ENCODE measurements around the gene SMIM33. TPM values are rescaled to one million over a fixed set of nuclear protein-coding genes. Genes with fewer than 3 reads are reported as not detected.
"Not testable (repeated sequence)": the region's sequence is repeated elsewhere in the genome, so short reads cannot be mapped to it uniquely, and the experiment has no call there.

Gene SMIM33
- total RNA-seq, 1 donor from 2014 or later: not detected

- no peaks in the 10 kb centered on the region for H3K27me3 ChIP-seq (ENCODE audit: control insufficient read depth in 3 of 3, insufficient read depth in 3 of 3, low read length in 3 of 3)
- no peak overlapping the region for H3K4me3 ChIP-seq (ENCODE audit: low read length in 3 of 3)
- peaks cover 0 to 3% (median 3%) of the 10 kb centered on the region in 3 donors for H3K4me1 ChIP-seq (ENCODE audit: control insufficient read depth in 3 of 3, insufficient read depth in 3 of 3, low read length in 3 of 3)
- H3K9ac ChIP-seq (ENCODE audit: low read depth in 1 of 3, low read length in 3 of 3): no peak overlapping the region
- H3K9me3 ChIP-seq (ENCODE audit: control insufficient read depth in 3 of 3, low read length in 3 of 3): no peaks in the 10 kb centered on the region
- no peaks in the 10 kb centered on the region for H3K36me3 ChIP-seq (ENCODE audit: control insufficient read depth in 3 of 3, insufficient read depth in 3 of 3, low read length in 3 of 3)
- no peak overlapping the region for H3K27ac ChIP-seq (ENCODE audit: low read depth, low read length)
Observed at GRCh38 chr5:139501381-139501780, 30.6 kb downstream of the SMIM33 start.

- not testable (repeated sequence) for H3K36me3 ChIP-seq (ENCODE audit: control insufficient read depth in 3 of 3, insufficient read depth in 3 of 3, low read length in 3 of 3); H3K27me3 ChIP-seq (ENCODE audit: control insufficient read depth in 3 of 3, insufficient read depth in 3 of 3, low read length in 3 of 3); H3K9ac ChIP-seq (ENCODE audit: low read depth in 1 of 3, low read length in 3 of 3); H3K4me1 ChIP-seq (ENCODE audit: control insufficient read depth in 3 of 3, insufficient read depth in 3 of 3, low read length in 3 of 3); H3K9me3 ChIP-seq (ENCODE audit: control insufficient read depth in 3 of 3, low read length in 3 of 3); H3K27ac ChIP-seq (ENCODE audit: low read depth, low read length); H3K4me3 ChIP-seq (ENCODE audit: low read length in 3 of 3)
Observed at GRCh38 chr5:139503036-139503817, 32.4 kb downstream of the SMIM33 start.

GRCh38 chr5:139503879-139504278, 33.1 kb downstream of the SMIM33 start:
- not testable (repeated sequence) for H3K9ac ChIP-seq (ENCODE audit: low read depth in 1 of 3, low read length in 3 of 3); H3K4me3 ChIP-seq (ENCODE audit: low read length in 3 of 3); H3K36me3 ChIP-seq (ENCODE audit: control insufficient read depth in 3 of 3, insufficient read depth in 3 of 3, low read length in 3 of 3); H3K9me3 ChIP-seq (ENCODE audit: control insufficient read depth in 3 of 3, low read length in 3 of 3); H3K27me3 ChIP-seq (ENCODE audit: control insufficient read depth in 3 of 3, insufficient read depth in 3 of 3, low read length in 3 of 3); H3K27ac ChIP-seq (ENCODE audit: low read depth, low read length); H3K4me1 ChIP-seq (ENCODE audit: control insufficient read depth in 3 of 3, insufficient read depth in 3 of 3, low read length in 3 of 3)

- H3K4me1 ChIP-seq (ENCODE audit: control insufficient read depth in 3 of 3, insufficient read depth in 3 of 3, low read length in 3 of 3); H3K36me3 ChIP-seq (ENCODE audit: control insufficient read depth in 3 of 3, insufficient read depth in 3 of 3, low read length in 3 of 3); H3K27me3 ChIP-seq (ENCODE audit: control insufficient read depth in 3 of 3, insufficient read depth in 3 of 3, low read length in 3 of 3); H3K9me3 ChIP-seq (ENCODE audit: control insufficient read depth in 3 of 3, low read length in 3 of 3); H3K27ac ChIP-seq (ENCODE audit: low read depth, low read length); H3K9ac ChIP-seq (ENCODE audit: low read depth in 1 of 3, low read length in 3 of 3); H3K4me3 ChIP-seq (ENCODE audit: low read length in 3 of 3): not testable (repeated sequence)
Observed at GRCh38 chr5:139504722-139505121, 33.9 kb downstream of the SMIM33 start.

- H3K27ac ChIP-seq (ENCODE audit: low read depth, low read length): no peak overlapping the region
- no peaks in the 10 kb centered on the region for H3K36me3 ChIP-seq (ENCODE audit: control insufficient read depth in 3 of 3, insufficient read depth in 3 of 3, low read length in 3 of 3)
- no peak overlapping the region for H3K9ac ChIP-seq (ENCODE audit: low read depth in 1 of 3, low read length in 3 of 3)
- peaks cover 5 to 8% (median 8%) of the 10 kb centered on the region in 3 donors for H3K4me1 ChIP-seq (ENCODE audit: control insufficient read depth in 3 of 3, insufficient read depth in 3 of 3, low read length in 3 of 3)
- H3K27me3 ChIP-seq (ENCODE audit: control insufficient read depth in 3 of 3, insufficient read depth in 3 of 3, low read length in 3 of 3): no peaks in the 10 kb centered on the region
- H3K4me3 ChIP-seq (ENCODE audit: low read length in 3 of 3): no peak overlapping the region
- H3K9me3 ChIP-seq (ENCODE audit: control insufficient read depth in 3 of 3, low read length in 3 of 3): no peaks in the 10 kb centered on the region
Observed at GRCh38 chr5:139512786-139513390, 42.1 kb downstream of the SMIM33 start.

- H3K27ac ChIP-seq (ENCODE audit: low read depth, low read length); H3K27me3 ChIP-seq (ENCODE audit: control insufficient read depth in 3 of 3, insufficient read depth in 3 of 3, low read length in 3 of 3); H3K36me3 ChIP-seq (ENCODE audit: control insufficient read depth in 3 of 3, insufficient read depth in 3 of 3, low read length in 3 of 3); H3K4me3 ChIP-seq (ENCODE audit: low read length in 3 of 3); H3K9ac ChIP-seq (ENCODE audit: low read depth in 1 of 3, low read length in 3 of 3); H3K9me3 ChIP-seq (ENCODE audit: control insufficient read depth in 3 of 3, low read length in 3 of 3): not testable (repeated sequence)
- H3K4me1 ChIP-seq (ENCODE audit: control insufficient read depth in 3 of 3, insufficient read depth in 3 of 3, low read length in 3 of 3): peaks cover 9 to 11% (median 11%) of the 10 kb centered on the region in 3 donors
Observed at GRCh38 chr5:139513434-139513833, 42.6 kb downstream of the SMIM33 start.

- Histone ChIP-seq H3K9ac (ENCODE audit: low read depth in 1 of 3, low read length in 3 of 3) (no peak overlapping the region), H3K4me1 (ENCODE audit: control insufficient read depth in 3 of 3, insufficient read depth in 3 of 3, low read length in 3 of 3) (peaks cover 10 to 17% (median 16%) of the 10 kb centered on the region in 3 donors), H3K9me3 (ENCODE audit: control insufficient read depth in 3 of 3, low read length in 3 of 3) (no peaks in the 10 kb centered on the region), H3K4me3 (ENCODE audit: low read length in 3 of 3) (no peak overlapping the region), H3K27me3 (ENCODE audit: control insufficient read depth in 3 of 3, insufficient read depth in 3 of 3, low read length in 3 of 3) (no peaks in the 10 kb centered on the region), H3K36me3 (ENCODE audit: control insufficient read depth in 3 of 3, insufficient read depth in 3 of 3, low read length in 3 of 3) (no peaks in the 10 kb centered on the region), H3K27ac (ENCODE audit: low read depth, low read length) (no peak overlapping the region)
Observed at GRCh38 chr5:139513852-139514485, 43.2 kb downstream of the SMIM33 start.

- H3K27me3 ChIP-seq (ENCODE audit: control insufficient read depth in 3 of 3, insufficient read depth in 3 of 3, low read length in 3 of 3): no peaks in the 10 kb centered on the region
- no peak overlapping the region for H3K4me3 ChIP-seq (ENCODE audit: low read length in 3 of 3)
- peaks cover 10 to 17% (median 16%) of the 10 kb centered on the region in 3 donors for H3K4me1 ChIP-seq (ENCODE audit: control insufficient read depth in 3 of 3, insufficient read depth in 3 of 3, low read length in 3 of 3)
- H3K9me3 ChIP-seq (ENCODE audit: control insufficient read depth in 3 of 3, low read length in 3 of 3): no peaks in the 10 kb centered on the region
- no peak overlapping the region for H3K9ac ChIP-seq (ENCODE audit: low read depth in 1 of 3, low read length in 3 of 3)
- no peaks in the 10 kb centered on the region for H3K36me3 ChIP-seq (ENCODE audit: control insufficient read depth in 3 of 3, insufficient read depth in 3 of 3, low read length in 3 of 3)
- no peak overlapping the region for H3K27ac ChIP-seq (ENCODE audit: low read depth, low read length)
Observed at GRCh38 chr5:139514486-139514856, 43.7 kb downstream of the SMIM33 start.

GRCh38 chr5:139517683-139518564, 47.1 kb downstream of the SMIM33 start:
- Histone ChIP-seq H3K27me3 (ENCODE audit: control insufficient read depth in 3 of 3, insufficient read depth in 3 of 3, low read length in 3 of 3) (no peaks in the 10 kb centered on the region), H3K9me3 (ENCODE audit: control insufficient read depth in 3 of 3, low read length in 3 of 3) (no peaks in the 10 kb centered on the region), H3K27ac (ENCODE audit: low read depth, low read length) (peak overlapping the region; percentile 84), H3K4me3 (ENCODE audit: low read length in 3 of 3) (peak overlapping the region; percentile 86 to 97 (median 90)), H3K36me3 (ENCODE audit: control insufficient read depth in 3 of 3, insufficient read depth in 3 of 3, low read length in 3 of 3) (no peaks in the 10 kb centered on the region), H3K9ac (ENCODE audit: low read depth in 1 of 3, low read length in 3 of 3) (peak overlapping the region; percentile 95 to 98 (median 98)), H3K4me1 (ENCODE audit: control insufficient read depth in 3 of 3, insufficient read depth in 3 of 3, low read length in 3 of 3) (peaks cover 13 to 22% (median 21%) of the 10 kb centered on the region in 3 donors)
